Coronary artery (tissue), 2 donors: ENCODE results near the gene PIP4K2A.
"Not testable (repeated sequence)": the region's sequence is repeated elsewhere in the genome, so short reads cannot be mapped to it uniquely, and the experiment has no call there.

ENCODE experiments used
- DNase-seq: peaks from one replicate; pipeline ENCODE4 v3.0.0-alpha.2; 2017; ENCODE audit warnings: low spot score
- H3K27ac ChIP-seq, 2 donors: fragments of 200-600 bp; sonication (generic); one replicate each; pipeline ENCODE4 v1.5.1; 2016 to 2019
- H3K4me3 ChIP-seq: fragments of 200-600 bp; sonication (generic); 2 replicates; pipeline ENCODE4 v1.5.1; 2016; ENCODE audit warnings: mild to moderate bottlenecking, moderate library complexity
- TF ChIP-seq, protein P1 (sequence below): fragments of 200-600 bp; sonication (generic); IDR thresholded peaks from one replicate; pipeline ENCODE4 v1.5.1; 2019; ENCODE audit warnings: antibody characterized with exemption

The PIP4K2A gene

DNA sequence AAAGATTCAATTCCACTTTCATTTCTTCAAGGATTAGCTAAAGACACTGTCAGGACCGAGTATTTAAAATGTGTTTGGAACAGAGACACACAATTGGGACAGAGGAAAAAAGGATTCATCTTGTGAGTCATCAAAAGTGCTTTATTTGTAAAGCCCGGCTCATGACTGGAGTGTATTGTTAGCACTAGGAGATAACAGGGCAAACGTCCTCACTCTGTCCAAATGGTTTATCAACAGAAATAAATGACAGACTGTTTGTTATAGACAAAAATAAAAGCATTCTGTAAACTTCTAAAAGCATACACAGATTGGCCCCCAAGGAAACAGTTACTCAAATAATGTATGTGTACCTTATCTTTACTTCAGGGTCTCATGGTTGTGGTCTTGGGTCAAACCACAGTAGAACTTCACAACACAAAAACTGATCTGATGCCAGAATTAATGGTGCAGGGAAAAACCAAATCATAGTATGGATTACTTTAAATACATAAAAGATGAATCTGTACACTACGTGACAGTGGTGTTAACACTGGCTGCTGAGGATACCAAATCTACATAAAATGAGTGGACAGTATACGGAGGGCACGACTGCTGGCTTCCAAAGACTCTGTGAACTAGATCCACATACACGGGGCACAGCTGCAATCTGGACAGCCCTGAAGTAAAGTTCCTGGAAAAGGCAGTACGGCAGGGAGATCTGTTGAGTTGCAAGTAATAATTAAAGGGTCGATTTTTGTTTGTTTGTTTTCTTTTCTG lies 179.4 kb downstream of the PIP4K2A start:
- no peak overlapping the region for H3K27ac ChIP-seq
- H3K4me3 ChIP-seq: no peak overlapping the region
- no peak for DNase-seq
- TF ChIP-seq, protein P1, sequence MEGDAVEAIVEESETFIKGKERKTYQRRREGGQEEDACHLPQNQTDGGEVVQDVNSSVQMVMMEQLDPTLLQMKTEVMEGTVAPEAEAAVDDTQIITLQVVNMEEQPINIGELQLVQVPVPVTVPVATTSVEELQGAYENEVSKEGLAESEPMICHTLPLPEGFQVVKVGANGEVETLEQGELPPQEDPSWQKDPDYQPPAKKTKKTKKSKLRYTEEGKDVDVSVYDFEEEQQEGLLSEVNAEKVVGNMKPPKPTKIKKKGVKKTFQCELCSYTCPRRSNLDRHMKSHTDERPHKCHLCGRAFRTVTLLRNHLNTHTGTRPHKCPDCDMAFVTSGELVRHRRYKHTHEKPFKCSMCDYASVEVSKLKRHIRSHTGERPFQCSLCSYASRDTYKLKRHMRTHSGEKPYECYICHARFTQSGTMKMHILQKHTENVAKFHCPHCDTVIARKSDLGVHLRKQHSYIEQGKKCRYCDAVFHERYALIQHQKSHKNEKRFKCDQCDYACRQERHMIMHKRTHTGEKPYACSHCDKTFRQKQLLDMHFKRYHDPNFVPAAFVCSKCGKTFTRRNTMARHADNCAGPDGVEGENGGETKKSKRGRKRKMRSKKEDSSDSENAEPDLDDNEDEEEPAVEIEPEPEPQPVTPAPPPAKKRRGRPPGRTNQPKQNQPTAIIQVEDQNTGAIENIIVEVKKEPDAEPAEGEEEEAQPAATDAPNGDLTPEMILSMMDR: no peak

- TF ChIP-seq, protein P1: no peak
- no peak overlapping the region for H3K27ac ChIP-seq
- no peak for DNase-seq
- no peak overlapping the region for H3K4me3 ChIP-seq
Observed at GRCh38 chr10:22531441-22531840, 182.9 kb downstream of the PIP4K2A start.

GRCh38 chr10:22531008-22531407 lies 183.4 kb downstream of the PIP4K2A start:
- TF ChIP-seq, protein P1: no peak
- DNase-seq: no peak
- Histone ChIP-seq H3K27ac (no peak overlapping the region), H3K4me3 (no peak overlapping the region)

DNA sequence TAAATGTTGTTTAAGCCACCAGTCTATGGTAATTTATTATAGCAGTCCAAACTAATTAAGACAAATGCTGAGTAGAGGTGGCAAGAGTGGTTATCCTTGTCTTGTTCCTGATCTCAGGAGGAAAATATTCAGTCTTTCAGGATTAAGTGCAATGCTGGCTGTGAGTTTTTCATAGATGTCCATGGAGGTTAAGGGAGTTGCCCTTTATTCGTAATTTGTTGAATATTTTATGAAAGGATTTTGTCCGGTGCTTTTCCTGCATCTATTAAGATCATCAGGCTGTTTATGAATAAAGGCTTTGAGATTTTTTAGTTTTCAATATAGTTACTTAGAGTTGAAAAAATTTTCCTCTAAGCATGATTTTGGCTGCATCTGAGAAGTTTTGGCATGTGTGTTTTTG lies 186.9 kb downstream of the PIP4K2A start:
- Histone ChIP-seq H3K27ac (no peak overlapping the region), H3K4me3 (no peak overlapping the region)
- DNase-seq: no peak
- TF ChIP-seq, protein P1: no peak

DNA sequence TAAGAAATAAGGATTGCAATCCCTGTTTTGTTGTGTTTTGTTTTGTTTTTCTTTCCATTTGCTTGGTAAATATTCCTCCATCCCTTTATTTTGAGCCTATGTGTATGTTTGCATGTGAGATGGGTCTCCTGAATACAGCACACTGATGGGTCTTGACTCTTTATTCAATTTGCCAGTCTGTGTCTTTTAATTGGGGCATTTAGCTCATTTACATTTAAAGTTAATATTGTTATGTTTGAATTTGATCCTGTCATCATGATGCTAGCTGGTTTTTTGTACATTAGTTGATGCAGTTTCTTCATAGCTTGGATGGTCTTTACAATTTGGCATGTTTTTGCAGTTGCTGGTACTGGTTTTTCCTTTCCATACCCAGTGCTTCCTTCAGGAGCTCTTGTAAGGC lies 190.0 kb downstream of the PIP4K2A start:
- not testable (repeated sequence) for H3K4me3 ChIP-seq, DNase-seq, H3K27ac ChIP-seq

DNA sequence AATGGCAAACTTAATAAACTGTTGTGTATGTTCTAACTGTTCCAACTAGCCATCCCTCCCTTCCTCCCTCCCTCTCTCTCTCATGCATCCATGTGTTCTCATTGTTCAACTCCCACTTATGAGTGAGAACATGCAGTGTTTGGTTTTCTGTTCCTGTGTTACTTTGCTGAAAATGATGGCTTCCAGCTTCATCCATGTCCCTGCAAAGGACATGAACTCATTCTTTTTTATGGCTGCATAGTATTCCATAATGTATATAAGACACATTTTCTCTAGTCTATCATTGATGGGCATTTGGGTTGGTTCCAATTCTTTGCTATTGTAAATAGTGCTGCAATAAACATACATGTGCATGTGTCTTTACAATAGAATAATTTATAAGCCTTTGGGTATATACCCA lies 193.7 kb downstream of the PIP4K2A start:
- not testable (repeated sequence) for H3K4me3 ChIP-seq, DNase-seq, H3K27ac ChIP-seq

DNA sequence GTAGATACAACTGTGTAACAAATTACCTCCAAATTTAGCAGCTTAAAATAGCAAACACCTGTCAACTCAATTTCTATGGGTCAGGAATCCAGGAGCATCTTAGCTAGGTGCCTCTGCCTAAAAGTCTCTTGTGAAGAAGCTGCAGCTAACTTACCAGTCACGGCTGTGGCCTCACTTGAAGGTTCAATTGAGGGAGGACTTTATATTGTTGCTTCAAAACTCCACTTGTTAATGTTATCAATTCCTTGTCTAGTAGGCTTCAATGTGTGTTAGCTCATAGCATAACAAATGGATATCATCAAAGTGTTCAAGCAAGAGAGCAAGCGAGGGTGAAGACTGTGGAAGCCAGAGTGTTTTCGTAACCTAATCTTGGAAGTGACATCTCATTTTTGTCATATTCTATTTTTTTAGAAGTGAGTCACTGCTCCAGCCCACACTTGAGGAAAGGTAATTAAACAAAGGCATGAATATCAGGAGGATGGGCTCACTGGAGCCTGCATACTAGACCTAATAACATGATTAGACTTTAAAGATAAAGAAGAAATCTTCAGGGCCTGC lies 196.1 kb downstream of the PIP4K2A start:
- no peak for DNase-seq
- Histone ChIP-seq H3K4me3 (no peak overlapping the region), H3K27ac (no peak overlapping the region)
- TF ChIP-seq, protein P1: no peak

- DNase-seq: no peak
- Histone ChIP-seq H3K4me3 (no peak overlapping the region), H3K27ac (no peak overlapping the region)
- TF ChIP-seq, protein P1: no peak
Observed at GRCh38 chr10:22515009-22515408, 199.4 kb downstream of the PIP4K2A start.

GRCh38 chr10:22514414-22514758 lies 200.0 kb downstream of the PIP4K2A start:
- DNase-seq, H3K27ac ChIP-seq, H3K4me3 ChIP-seq: not testable (repeated sequence)

- H3K27ac ChIP-seq, DNase-seq, H3K4me3 ChIP-seq: not testable (repeated sequence)
Observed at GRCh38 chr10:22513483-22514413, 200.6 kb downstream of the PIP4K2A start.

GRCh38 chr10:22512015-22512414 lies 202.4 kb downstream of the PIP4K2A start:
- H3K4me3 ChIP-seq, H3K27ac ChIP-seq, DNase-seq: not testable (repeated sequence)
